ENCODE results near the gene XKR7. TPM values are rescaled to one million over a fixed set of nuclear protein-coding genes. Genes with fewer than 3 reads are reported as not detected.

XKR7 gene
- total RNA-seq, 1 experiment from 2014 or later: 1.3 TPM

- no CpG with 5 or more reads among the region's 2 CpGs for WGBS (ENCODE audit: extremely low coverage, insufficient read length, low lambda C conversion rate)
- H3K9me3 Mint-ChIP-seq: no peaks in the 10 kb centered on the region
Measured at GRCh38 chr20:31943052-31943471, 24.9 kb upstream of the XKR7 start.

More at GRCh38 chr20:31943052-31943471, 24.9 kb upstream of the XKR7 start:
- Histone ChIP-seq H2BK120ac (ENCODE audit: low read depth, low read length, poor library complexity, severe bottlenecking) (no peak overlapping the region), H3K4ac (ENCODE audit: low read depth, low read length) (no peak overlapping the region), H3K18ac (ENCODE audit: insufficient read length, low read depth, low read length) (no peak overlapping the region), H2BK15ac (ENCODE audit: low read depth, low read length) (no peak overlapping the region), H3K27me3 (ENCODE audit: insufficient read depth, low read length) (0 out of 2 replicates have a peak, but pooled peaks cover 2% of the 10 kb centered on the region), H3K4me1 (ENCODE audit: insufficient read depth, low read length) (no peaks in the 10 kb centered on the region), H2BK12ac (ENCODE audit: insufficient read length, low read depth, low read length) (no peak overlapping the region), H4K20me1 (ENCODE audit: control insufficient read depth, insufficient read depth, insufficient read length) (no peaks in the 10 kb centered on the region), H3K9me3 (ENCODE audit: control insufficient read depth, low read depth, low read length) (no peaks in the 10 kb centered on the region), H3K4me2 (ENCODE audit: insufficient read depth, insufficient read length, low read length) (no peak overlapping the region), H3K79me1 (ENCODE audit: insufficient read depth, low read depth, low read length, poor library complexity, severe bottlenecking) (no peaks in the 10 kb centered on the region), H3K9ac (ENCODE audit: extremely low read depth, insufficient read length, low read length) (no peak overlapping the region), H2BK5ac (ENCODE audit: insufficient read length, low read length) (no peak overlapping the region), H4K8ac (replicated peaks; ENCODE audit: insufficient read length, low read depth, low read length) (no peak overlapping the region), H4K91ac (ENCODE audit: insufficient read length, low read depth, low read length) (no peak overlapping the region), H3K56ac (ENCODE audit: insufficient read length, low read depth, low read length) (no peak overlapping the region), H2AK5ac (ENCODE audit: insufficient read length, low read length) (no peak overlapping the region), H4K5ac (ENCODE audit: insufficient read length, low read depth, low read length) (no peak overlapping the region), H3K23me2 (ENCODE audit: insufficient read length, low read depth, low read length, poor library complexity, severe bottlenecking) (no peaks in the 10 kb centered on the region), H3T11ph (ENCODE audit: low read length) (no peak overlapping the region), H3K27ac (ENCODE audit: insufficient read length, low read depth, low read length) (no peak overlapping the region), H3K79me2 (ENCODE audit: insufficient read depth, low read length) (no peaks in the 10 kb centered on the region), H2AFZ (ENCODE audit: low read length) (no peak overlapping the region), H2BK20ac (ENCODE audit: low read depth, low read length, poor library complexity, severe bottlenecking) (no peak overlapping the region), H3K14ac (ENCODE audit: insufficient read depth, low read length) (no peak overlapping the region), H3K23ac (ENCODE audit: insufficient read length, low read depth, low read length) (no peak overlapping the region)
- no peak for TF ChIP-seq CTCF (conservative IDR thresholded peaks at IDR 0.05)
- no peak for DNase-seq
- H3K36me3 Mint-ChIP-seq (ENCODE audit: insufficient read depth in 1 of 3, low read depth in 3 of 3): peaks cover 18 to 45% (median 30%) of the 10 kb centered on the region in 3 experiments
- peaks cover 5% of the 10 kb centered on the region; the same call in 1 of the 2 replicates for H3K27me3 Mint-ChIP-seq (ENCODE audit: low read depth)
- peaks cover 4 to 5% of the 10 kb centered on the region in 2 experiments for H3K4me1 Mint-ChIP-seq
- H3K4me3 Mint-ChIP-seq: no peak overlapping the region
- peak overlapping the region in 1 of 3 experiments; percentile 76; a peak in 2 of 7 replicates for H3K27ac Mint-ChIP-seq

Measured in H9 (cell line).